HG03439 (cell line): Measurements from ENCODE around the gene COMTD1.
"Not testable (repeated sequence)": the region's sequence is repeated elsewhere in the genome, so short reads cannot be mapped to it uniquely, and the experiment has no call there.

Experiments
- ATAC-seq: cut with Tn5 transposase; IDR thresholded peaks from one replicate; pipeline ENCODE4 v1.9.1; 2021; ENCODE audit warnings: mild to moderate bottlenecking, moderate library complexity; ENCODE audit not compliant: unreplicated experiment

The COMTD1 gene

GRCh38 chr10:75226095-75226494, 9.7 kb downstream of the COMTD1 start:
- ATAC-seq, result no peak

GRCh38 chr10:75223507-75223906, 12.2 kb downstream of the COMTD1 start:
- ATAC-seq, result no peak

- ATAC-seq, result not testable (repeated sequence)
Measured at GRCh38 chr10:75221492-75221891, 14.3 kb downstream of the COMTD1 start.

- no peak for ATAC-seq
Measured at GRCh38 chr10:75220274-75220673, 15.5 kb downstream of the COMTD1 start.

GRCh38 chr10:75212343-75212742, 23.4 kb downstream of the COMTD1 start:
- no peak for ATAC-seq

GRCh38 chr10:75211007-75211691, 24.6 kb downstream of the COMTD1 start:
- ATAC-seq, result no peak

- ATAC-seq, result peak; percentile 82
Measured at GRCh38 chr10:75210282-75211006, 25.3 kb downstream of the COMTD1 start, which contains the start of gene VDAC2. VDAC2 (plus strand) TSS chr10:75210796; CDS start chr10:75211159, 363 bp downstream.

GRCh38 chr10:75209921-75210281, 25.9 kb downstream of the COMTD1 start:
- ATAC-seq, result peak; percentile 56

GRCh38 chr10:75209086-75209920, 26.5 kb downstream of the COMTD1 start:
- no peak for ATAC-seq

GRCh38 chr10:75208181-75208580, 27.6 kb downstream of the COMTD1 start:
- ATAC-seq, result no peak

- no peak for ATAC-seq
Measured at GRCh38 chr10:75207857-75208144, 28.0 kb downstream of the COMTD1 start.

- no peak for ATAC-seq
Measured at GRCh38 chr10:75207079-75207856, 28.5 kb downstream of the COMTD1 start.

- ATAC-seq, result not testable (repeated sequence)
Measured at GRCh38 chr10:75206638-75207037, 29.1 kb downstream of the COMTD1 start.

- no peak for ATAC-seq
Measured at GRCh38 chr10:75205908-75206307, 29.8 kb downstream of the COMTD1 start.

GRCh38 chr10:75203724-75204123, 32.0 kb downstream of the COMTD1 start:
- no peak for ATAC-seq

- ATAC-seq, result not testable (repeated sequence)
Measured at GRCh38 chr10:75203046-75203620, 32.6 kb downstream of the COMTD1 start.

GRCh38 chr10:75202321-75203045, 33.3 kb downstream of the COMTD1 start:
- ATAC-seq, result no peak

GRCh38 chr10:75201793-75202307, 33.9 kb downstream of the COMTD1 start:
- ATAC-seq, result no peak

GRCh38 chr10:75199949-75200348, 35.8 kb downstream of the COMTD1 start:
- not testable (repeated sequence) for ATAC-seq

GRCh38 chr10:75197906-75198305, 37.9 kb downstream of the COMTD1 start:
- ATAC-seq, result no peak
